ENCODE data around the gene STAC2. TPM values are rescaled to one million over a fixed set of nuclear protein-coding genes. Genes with fewer than 3 reads are reported as not detected.

The STAC2 gene
- total and polyA plus RNA-seq, 2 of the 13 experiments (the other 11 are each of a cell fraction or from before 2014, with no cell fraction given), result not detected

GRCh38 chr17:39170109-39170508, 55.6 kb downstream of the STAC2 start (continued):
- no peak for TF ChIP-seq ZNF280D (CRISPR knock-in tag; IDR thresholded peaks at IDR 0.05)
- no peak for TF ChIP-seq EED (CRISPR knock-in tag; IDR thresholded peaks at IDR 0.05)

- no TSS peak for BruUV-seq (replicated peaks)
- Histone ChIP-seq H3K27me3 (ENCODE audit: control insufficient read depth in 1 of 2, insufficient read depth in 2 of 2, low read length in 2 of 2) (peaks cover 4 to 27% of the 10 kb centered on the region in 2 experiments; a peak in 4 of 5 replicates), H3K9me3 (ENCODE audit: low read length) (no peaks in the 10 kb centered on the region), H3K27ac (ENCODE audit: extremely low read length, insufficient read depth, low read length) (no peak overlapping the region), H3K4me2 (ENCODE audit: low read depth, low read length) (no peak overlapping the region), H4K20me1 (ENCODE audit: insufficient read depth, low read length) (no peaks in the 10 kb centered on the region; the same call in 1 of the 2 replicates), H3K79me2 (ENCODE audit: insufficient read depth, low read length) (no peaks in the 10 kb centered on the region), H3K4me1 (ENCODE audit: insufficient read depth, low read length) (peaks cover 7% of the 10 kb centered on the region; the same call in 1 of the 2 replicates), H2AFZ (ENCODE audit: low read length) (no peak overlapping the region), H3K4me3 (replicated peaks in 1 of 3; ENCODE audit: insufficient read depth in 1 of 3, low read depth in 2 of 3, low read length in 3 of 3) (no peak overlapping the region), H3K36me3 (replicated peaks in 1 of 2; ENCODE audit: control insufficient read depth in 1 of 2, insufficient read depth in 2 of 2, low read length in 2 of 2) (no peaks in the 10 kb centered on the region), H3K9ac (ENCODE audit: insufficient read depth, low read depth, low read length) (no peak overlapping the region)
- ChIA-PET CTCF (ENCODE audit: low intra/inter-chr PET ratio, low total read pairs) (no interaction called here), POLR2A (no interaction called here)
- DNase-seq (ENCODE audit: low spot score), result no peak
- no peak for FAIRE-seq
- no peak for ATAC-seq
- 76% methylated on average over 3 of the region's 3 CpGs for WGBS (ENCODE audit: low lambda C conversion rate)
- intact Hi-C loops (cut with micrococcal nuclease; ENCODE audit: unreplicated experiment), result no loop called here
- in situ Hi-C loops (cut with HindIII; ENCODE audit: extremely low pct_ligation_motif_present, low pct_unique_long_range_greater_than_20kb), result loop anchor here (25.0 kb wide), 1 partner anchor 407 kb away; the partner anchor contains the start of gene PSMB3
- TF ChIP-seq ELK4 (CRISPR knock-in tag; IDR thresholded peaks at IDR 0.05; ENCODE audit: borderline replicate concordance) (no peak), ZNF570 (CRISPR knock-in tag; IDR thresholded peaks at IDR 0.05; ENCODE audit: borderline replicate concordance) (no peak), TEF (CRISPR knock-in tag; IDR thresholded peaks at IDR 0.05) (no peak), ZNF563 (CRISPR knock-in tag; IDR thresholded peaks at IDR 0.05) (no peak), ZNF567 (CRISPR knock-in tag; IDR thresholded peaks at IDR 0.05; ENCODE audit: borderline replicate concordance) (no peak), ZBTB49 (CRISPR knock-in tag; IDR thresholded peaks at IDR 0.05; ENCODE audit: borderline replicate concordance) (no peak), SOX13 (IDR thresholded peaks at IDR 0.05) (no peak), SOX13 (CRISPR knock-in tag; conservative IDR thresholded peaks at IDR 0.05 in 1 of 2, IDR thresholded peaks at IDR 0.05 in 1 of 2) (no peak), JUNB (CRISPR knock-in tag; IDR thresholded peaks at IDR 0.05; ENCODE audit: borderline replicate concordance) (no peak), ZKSCAN1 (IDR thresholded peaks at IDR 0.05; ENCODE audit: low read length) (no peak), ZFP36L1 (CRISPR knock-in tag; IDR thresholded peaks at IDR 0.05) (no peak), IKZF4 (CRISPR knock-in tag; IDR thresholded peaks at IDR 0.05; ENCODE audit: borderline replicate concordance, low read depth, not compliant biosample characterization) (no peak), ZNF205 (CRISPR knock-in tag; IDR thresholded peaks at IDR 0.05) (no peak), ZSCAN25 (CRISPR knock-in tag; IDR thresholded peaks at IDR 0.05) (no peak)
These were observed 56.2 kb downstream of the STAC2 start for GRCh38 chr17:39169518-39169917.
